ENCODE measurements around the gene NRG3.

GRCh38 chr10:83007510-83007909 lies 1132.5 kb downstream of the NRG3 start:
- TF ChIP-seq CTCF (IDR thresholded peaks at IDR 0.05; ENCODE audit: low read length) (no peak), EZH2 (IDR thresholded peaks at IDR 0.05; ENCODE audit: borderline replicate concordance, low read length) (no peak)
